ENCODE data around the gene PRKCB.
A peak's percentile ranks its signal among the peaks of the same experiment; 100 is the strongest.

Gene PRKCB

DNA sequence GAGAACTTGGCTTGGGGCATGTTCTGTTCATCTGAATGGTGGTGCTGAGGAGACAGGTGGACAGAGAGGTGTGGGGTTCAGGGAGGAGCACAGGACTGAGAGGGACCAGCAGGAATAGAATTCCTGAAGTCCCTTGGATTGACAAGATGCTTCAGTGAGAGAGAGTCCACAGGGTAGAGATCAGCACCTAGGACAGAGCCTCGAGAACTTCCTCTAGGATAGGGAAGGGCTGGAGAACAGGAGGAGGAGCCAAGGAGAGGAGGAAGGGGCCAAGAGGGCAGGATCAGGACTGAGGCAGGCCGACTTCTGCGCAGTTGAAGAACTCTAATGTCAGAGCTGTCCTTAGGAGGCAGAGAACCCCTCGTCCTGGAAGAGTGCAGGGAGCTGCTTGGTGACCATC, 138.4 kb downstream of the PRKCB start:
- DNase-seq, result no peak

DNA sequence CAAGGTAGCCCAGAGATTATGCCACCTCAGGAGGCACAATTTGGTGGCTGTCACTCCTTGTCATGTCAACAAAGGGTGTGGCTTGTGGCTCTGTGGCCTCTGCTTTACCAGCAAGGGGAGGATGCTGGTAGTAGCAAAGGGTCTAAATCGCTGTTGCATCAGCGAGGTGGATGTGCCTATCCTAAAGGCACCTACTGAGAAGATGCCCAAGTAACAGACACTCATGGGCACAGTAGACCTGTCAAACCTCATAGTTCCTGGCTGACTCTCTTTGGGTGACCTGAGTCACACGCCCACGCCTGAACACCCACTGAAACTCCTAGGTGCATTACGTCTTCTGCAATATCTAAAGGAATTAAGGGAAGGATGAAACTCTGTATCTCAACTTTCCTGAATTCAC, 139.5 kb downstream of the PRKCB start:
- DNase-seq, result no peak

DNA sequence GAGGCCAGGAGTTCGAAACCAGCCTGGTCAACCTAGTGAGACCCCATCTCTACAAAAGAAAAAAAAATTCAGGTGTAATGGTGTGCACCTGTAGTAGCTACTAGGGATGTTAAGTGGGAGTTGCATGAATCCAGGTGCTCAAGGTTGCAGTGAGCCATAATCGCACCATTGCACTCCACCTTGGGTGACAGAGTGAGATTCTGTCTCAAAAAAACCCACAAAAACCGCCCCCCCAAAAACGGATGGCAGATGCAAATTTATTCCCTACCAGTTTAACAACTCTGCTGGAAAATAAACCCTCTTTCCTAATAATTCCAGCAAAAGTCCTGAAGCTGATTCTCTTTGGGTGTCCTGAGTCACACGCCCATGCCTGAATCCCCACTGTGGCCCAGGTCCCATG, 140.3 kb downstream of the PRKCB start:
- no peak for DNase-seq

DNA sequence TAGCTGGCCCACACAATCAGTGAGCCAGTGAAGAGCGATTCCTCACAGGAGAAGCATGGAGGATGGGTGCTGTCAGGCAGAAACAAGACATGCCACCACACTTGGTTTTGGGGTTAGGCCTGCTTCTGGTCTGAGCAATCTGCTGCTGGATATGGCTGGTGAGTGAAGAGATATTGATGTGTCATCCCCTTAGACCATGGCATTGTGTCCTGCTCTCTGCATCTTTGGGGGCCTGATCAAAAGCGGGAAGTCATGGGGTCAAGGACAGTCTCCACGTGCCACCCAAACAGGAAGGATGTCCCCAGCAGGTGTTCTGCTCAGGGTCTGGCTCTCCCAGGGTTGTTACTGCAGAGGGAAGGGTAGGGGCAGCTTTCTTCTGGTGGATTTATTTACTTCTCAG, 140.7 kb downstream of the PRKCB start:
- no peak for DNase-seq

DNA sequence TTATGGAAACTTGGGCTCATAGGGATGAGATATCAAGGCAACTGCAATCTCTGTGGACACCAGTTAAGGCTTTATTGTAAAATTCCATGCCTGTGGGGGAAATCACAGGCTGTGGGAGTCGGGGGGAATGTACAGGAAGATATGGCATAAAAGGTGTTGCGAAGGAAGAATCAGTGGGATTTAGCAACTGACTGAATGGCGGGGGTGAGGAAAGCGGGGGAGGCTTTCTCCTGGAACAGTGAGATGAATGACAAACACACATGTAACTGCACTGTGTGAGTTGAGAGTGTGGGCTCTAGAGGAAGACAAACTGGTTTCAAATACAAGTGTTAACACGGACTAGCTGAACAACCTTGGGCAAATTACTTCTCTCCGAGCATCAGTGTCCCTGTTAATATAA, 143.7 kb downstream of the PRKCB start:
- no peak for DNase-seq

DNA sequence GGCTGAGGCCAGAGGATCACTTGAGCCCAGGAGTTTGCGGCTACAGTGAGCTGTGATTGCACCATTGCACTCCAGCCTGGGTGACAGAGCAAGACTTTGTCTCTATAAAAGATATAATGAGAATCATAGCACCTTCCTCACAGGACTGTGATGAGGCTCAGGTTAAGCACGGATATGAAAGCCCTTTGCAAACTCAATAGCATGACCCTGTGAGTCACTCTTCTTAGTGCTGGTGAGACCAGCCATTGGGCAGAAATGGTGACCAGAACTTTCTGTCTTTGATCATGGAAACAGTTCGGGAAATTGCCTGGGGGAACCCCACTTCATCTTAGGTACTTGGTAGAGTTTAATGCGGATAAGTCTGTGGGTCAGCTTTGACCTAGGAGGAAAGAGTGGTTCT, 144.2 kb downstream of the PRKCB start:
- no peak for DNase-seq

DNA sequence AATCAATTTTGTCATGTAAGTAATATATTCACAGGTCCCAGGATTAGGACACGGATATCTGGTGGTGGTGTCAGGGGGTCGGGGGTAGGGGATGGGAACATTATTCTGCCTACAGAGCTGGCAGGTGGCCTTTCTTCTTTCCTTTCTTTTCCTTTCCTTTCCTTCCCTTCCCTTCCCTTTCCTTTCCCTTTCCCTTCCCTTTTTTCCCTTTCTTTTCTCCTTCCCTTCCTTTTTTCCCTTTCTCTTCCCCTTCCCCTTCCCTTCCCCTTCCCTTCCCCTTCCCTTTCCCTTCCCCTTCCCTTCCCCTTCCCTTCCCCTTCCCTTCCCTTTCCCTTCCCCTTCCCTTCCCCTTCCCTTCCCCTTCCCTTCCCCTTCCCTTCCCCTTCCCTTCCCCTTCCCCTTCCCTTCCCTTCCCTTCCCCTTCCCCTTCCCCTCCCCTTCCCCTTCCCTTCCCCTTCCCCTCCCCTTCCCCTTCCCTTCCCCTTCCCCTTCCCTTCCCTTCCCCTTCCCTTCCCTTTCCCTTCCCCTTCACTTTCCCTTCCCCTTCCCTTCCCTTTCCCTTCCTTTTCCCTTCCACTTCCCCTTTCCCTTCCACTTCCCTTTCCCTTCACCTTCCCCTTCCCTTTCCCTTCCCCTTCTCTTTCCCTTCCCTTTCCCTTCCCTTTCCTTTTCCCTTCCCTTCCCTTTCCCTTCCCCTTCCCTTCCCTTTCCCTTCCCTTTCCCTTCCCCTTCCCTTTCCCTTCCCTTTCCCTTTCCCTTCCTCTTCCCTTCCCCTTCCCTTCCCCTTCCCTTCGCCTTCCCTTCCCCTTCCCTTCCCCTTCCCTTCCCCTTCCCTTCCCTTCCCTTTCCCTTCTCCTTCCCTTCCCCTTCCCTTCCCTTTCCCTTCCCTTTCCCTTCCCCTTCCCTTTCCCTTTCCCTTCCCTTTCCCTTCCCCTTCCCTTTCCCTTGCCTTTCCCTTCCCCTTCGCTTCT, 145.9 kb downstream of the PRKCB start:
- no peak for DNase-seq

DNA sequence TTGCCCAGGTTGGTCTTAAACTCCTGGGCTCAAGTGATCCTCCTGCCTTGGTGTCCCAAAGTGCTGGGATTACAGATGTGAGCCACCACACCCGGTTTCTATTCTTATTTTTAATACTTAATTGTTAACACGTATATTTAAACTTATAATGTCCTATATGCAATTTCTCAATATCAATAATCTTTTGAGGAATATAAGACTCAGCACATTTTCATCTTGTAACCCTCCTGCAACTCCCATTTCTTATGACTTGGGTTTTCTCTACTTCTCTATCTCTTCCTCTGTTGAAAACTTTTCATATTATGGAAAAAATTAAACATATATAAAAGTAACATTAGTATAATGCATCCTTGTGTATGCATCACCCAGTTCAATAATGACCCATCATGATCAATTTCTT, 150.7 kb downstream of the PRKCB start:
- DNase-seq, result no peak

DNA sequence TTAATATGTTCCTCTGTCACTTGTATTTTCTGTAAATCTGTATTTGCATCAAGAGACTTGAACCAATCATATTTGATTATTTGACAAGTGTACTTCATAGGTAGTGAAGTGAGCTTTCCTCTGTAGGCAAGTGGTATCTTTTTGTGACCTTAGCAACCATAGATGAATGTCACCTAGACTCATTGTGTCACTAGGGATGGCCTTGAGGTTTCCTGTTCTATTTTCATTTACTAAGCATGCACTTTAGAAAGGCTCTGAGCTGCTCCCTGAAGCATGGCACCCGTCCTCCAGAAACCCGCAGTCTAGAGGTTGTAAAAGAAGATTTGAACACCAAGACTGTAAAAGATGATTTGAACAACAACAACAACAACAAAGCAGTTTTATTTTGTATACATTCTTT, 151.7 kb downstream of the PRKCB start:
- DNase-seq, result no peak

DNA sequence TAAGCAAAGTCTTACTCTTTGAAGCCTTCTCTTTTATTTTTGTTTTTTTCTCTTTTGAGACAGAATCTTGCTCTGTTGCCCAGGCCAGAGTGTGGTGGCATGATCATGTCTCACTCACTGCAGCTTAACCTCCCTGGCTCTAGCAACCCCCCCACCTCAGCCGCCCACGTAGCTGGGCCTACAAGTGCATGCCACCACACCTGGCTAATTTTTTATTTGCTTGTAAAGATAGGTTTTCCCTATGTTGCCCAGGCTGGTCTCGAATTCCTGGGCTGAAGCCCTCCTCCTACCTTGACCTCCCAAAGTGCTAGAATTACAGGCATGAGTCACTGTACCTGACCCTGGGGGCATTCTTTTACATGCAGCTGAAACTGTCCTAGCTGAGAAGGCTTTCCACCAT, 154.7 kb downstream of the PRKCB start:
- DNase-seq, result no peak

DNA sequence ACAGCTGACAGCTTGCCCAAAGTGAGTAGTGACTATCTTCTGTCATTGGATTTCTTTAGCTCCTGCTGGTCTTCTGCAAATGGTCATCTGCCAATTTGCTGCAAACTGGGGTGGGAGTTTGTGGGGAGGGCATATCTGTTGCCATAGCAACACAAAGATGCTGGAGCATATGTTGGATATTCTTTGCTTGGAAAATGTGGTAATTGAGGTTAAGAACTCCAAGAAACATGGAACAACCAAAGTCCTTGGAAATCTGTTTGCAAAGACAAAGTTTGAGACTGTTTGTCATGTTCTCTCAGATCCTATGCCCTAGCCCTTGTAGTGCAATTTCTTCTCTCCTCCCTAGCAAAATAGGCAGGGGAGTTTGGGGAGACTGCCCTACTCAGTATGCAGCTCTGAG, 155.3 kb downstream of the PRKCB start:
- no peak for DNase-seq

DNA sequence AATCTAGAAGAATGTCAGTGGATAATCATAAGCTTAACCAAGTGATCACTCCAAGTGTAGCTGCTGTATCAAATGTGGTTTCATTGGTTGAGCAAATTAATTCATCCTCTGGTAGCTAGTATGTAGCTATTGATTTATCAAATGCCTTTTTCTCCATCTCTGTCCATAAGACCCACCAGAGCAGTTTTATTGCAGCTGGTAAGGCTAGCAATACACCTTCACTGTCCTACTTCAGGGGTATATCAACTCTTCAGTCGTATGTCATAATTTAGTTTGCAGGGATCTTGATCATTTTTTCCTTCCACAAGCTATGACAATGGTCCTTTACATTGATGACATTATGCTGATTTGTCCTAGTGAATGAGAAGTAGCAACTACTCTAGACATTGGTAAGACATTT, 158.8 kb downstream of the PRKCB start:
- DNase-seq, result no peak

DNA sequence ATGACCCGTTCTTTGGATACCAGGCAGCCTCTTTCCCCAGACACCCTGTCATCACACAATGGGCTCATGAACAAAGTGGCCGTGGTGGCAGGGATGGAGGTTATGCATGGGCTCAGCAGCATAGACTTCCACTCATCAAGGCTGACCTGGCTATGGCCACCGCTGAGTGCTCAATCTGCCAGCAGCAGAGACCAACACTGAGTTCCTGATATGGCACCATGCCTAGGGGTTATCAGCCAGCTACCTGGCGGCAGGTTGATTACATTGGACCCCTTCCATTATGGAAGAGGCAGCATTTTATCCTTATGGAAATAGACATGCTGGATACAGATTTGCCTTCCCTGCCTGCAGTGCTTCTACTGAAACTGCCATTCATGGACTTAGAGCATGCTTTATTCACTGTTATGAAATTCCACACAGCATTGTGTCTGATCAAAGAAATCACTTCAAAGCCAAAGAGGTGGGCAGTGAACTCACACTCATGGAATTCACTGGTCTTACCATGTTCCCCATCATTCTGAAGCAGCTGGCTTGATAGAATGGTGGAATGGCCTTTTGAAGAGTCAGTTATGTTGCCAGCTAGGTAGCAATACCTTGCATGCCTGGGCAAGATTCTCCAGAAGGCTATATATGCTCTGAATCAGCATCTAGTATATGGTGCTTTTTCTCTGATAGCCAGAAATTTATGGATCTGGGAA, 160.6 kb downstream of the PRKCB start:
- no peak for DNase-seq

DNA sequence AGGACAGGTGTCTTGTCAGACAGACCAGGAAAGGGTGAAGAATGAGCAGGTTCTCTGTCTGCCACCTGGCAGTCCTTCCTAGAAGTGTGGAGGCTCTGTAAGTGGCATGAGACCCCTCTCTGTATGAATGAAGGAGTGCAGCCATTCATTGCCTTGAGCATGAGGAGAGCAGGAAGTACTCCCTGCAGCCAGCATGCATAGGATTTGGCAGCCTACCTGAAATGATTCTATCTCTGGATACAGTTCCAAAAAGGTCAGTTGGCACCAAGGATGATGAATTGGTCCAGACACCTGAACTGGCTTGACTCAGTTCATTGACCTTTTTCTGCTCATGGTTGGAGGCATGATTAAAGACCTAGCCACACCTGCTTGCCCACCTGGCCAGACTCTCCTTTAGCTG, 163.0 kb downstream of the PRKCB start:
- DNase-seq, result no peak

DNA sequence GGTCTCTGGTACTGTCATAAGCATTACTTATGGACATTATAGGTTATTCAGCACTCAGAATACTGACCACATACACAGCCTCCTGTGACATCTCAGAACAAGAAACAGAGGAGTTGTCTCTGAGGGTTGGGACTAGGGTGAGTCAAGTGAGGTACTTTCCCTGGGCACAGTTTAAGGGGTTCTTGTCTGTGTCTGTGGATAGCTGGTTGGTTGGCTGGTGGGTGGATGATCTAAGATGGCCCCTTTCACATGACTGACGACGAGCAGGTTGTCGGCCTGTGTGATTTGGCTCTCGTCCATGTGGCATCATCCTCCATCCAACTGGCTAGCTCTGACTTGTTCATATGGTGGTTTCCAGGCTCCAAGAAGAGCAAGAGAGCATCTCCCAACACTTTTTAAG, 163.9 kb downstream of the PRKCB start:
- DNase-seq, result no peak

DNA sequence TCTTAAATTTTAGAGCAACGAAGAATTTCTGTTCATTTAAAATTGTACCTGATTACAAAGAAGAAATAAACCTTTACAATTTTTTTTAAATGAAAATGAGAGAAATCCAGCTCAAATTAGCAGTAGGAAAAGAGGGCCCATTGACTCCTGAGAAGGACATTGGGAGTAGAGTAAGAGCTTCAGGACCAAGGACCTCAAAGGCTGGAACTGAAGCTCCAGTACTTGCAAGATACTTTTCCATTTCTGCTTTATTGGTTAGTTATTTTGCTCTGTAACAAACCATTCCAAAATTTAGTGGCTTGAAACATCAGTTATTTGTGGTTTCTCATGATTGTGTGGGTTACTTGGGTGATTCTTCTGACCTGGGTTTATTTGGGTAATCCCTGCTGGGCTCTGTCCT, 165.9 kb downstream of the PRKCB start:
- DNase-seq, result no peak

DNA sequence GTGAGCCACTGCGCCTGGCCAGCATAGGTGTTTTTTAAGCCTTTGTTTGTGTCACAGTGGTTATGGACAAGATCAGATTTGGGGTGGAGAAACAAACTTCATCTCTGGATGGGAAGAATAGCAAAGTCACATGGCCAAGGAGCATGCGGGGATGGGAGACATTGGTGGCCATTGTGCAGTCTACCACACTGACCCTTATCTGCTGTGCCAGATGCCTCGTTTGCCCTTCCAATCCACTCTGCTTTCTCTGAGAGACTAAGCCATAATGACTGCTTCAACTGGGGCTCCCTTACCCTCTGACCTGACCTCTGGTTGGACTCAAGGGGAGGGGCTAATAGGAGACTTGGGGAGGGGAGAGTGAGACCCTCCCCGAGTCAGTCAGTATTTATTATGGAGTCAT, 166.8 kb downstream of the PRKCB start:
- no peak for DNase-seq

DNA sequence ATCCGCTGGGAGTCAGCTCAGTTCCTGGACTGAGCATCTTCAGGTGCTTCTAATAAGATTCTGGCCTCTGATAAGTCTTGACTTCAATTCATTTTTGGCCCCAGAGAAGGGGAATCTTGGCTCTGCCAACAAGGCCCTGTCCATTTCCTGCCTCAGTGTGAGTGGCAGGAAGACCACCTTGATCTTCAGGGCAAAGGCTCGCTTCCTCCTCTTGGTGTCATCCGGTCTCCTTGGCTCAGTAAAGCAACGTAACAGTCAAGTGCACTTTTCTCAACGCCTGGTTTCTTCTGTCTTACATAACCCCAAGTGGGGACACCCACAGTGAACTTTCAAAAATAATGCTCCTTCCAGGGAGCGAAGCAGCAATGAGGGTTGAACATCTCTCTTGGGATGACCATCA, 169.8 kb downstream of the PRKCB start:
- no peak for DNase-seq

DNA sequence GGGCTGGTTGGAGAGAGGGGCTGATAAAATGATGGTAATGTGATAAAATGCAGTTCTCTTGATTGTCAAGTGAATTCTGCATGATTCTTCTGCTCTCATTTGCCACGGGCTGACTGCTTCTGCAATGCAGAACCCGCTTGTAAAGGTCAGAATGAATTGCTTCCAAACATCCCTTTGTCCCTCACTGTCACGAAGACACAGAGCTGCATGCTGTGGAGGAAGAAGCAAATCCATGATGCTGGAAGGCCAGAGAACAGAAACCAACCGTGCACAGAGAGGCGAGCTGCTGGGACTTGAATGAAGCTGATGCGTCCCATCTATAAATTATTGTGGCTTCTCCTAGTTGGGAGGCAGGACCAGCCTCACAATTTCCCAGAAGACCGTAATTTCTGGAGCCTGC, 171.6 kb downstream of the PRKCB start:
- DNase-seq, result no peak

DNA sequence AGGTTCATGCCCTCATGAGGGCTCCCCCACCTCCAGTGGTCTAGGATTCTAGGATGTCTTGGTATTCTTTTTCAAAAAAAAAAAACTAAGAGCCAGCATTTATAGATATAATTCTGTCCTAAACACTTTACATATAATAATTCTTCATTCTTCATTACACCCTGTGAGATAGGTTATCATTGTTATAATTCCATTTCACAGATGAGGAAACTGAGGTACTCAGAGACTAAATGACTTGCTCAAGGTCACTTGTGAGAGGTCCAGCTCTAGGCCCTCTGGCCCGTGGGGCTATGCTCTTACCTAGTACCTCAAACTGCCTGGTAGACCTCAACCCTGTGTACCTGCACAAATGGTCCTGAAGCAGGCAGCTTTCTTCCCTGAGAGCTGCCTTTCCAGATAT, 172.2 kb downstream of the PRKCB start:
- no peak for DNase-seq

DNA sequence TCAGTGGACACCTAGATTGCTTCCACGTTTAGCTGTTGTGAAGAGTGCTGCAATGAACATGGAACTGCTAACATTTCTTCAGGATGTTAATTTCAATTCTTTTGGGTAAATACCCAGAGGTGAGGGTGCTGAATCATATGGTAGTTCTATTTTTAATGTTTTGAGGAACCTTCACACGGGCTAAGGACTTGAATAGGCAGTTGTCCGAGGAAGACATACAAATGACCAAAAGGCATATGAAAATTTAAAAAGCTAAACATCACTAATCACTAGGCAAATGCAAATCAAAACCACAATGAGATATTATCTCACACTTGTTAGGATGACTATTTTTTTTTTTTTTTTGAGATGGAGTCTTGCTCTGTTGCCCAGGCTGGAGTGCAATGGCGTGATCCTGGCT, 173.3 kb downstream of the PRKCB start:
- DNase-seq, result no peak

DNA sequence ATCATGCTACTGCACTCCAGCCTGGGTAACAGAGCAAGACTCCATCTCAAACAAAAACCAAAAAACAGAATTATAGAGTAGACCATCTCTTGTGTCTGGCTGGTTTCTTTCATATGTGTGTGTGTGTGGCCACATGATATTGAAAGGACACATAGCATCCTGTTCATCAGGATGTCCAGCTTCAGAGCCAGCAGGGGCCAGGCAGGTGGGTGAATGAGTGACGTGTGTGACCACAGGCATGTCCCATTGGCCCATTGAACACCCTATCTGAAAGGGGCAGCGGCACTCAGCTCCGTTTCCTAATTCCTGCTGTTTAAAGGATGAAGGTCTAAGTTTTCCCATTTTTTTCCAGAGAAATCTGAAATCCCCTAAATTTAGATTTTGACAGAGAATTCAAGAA, 174.2 kb downstream of the PRKCB start:
- DNase-seq, result no peak

DNA sequence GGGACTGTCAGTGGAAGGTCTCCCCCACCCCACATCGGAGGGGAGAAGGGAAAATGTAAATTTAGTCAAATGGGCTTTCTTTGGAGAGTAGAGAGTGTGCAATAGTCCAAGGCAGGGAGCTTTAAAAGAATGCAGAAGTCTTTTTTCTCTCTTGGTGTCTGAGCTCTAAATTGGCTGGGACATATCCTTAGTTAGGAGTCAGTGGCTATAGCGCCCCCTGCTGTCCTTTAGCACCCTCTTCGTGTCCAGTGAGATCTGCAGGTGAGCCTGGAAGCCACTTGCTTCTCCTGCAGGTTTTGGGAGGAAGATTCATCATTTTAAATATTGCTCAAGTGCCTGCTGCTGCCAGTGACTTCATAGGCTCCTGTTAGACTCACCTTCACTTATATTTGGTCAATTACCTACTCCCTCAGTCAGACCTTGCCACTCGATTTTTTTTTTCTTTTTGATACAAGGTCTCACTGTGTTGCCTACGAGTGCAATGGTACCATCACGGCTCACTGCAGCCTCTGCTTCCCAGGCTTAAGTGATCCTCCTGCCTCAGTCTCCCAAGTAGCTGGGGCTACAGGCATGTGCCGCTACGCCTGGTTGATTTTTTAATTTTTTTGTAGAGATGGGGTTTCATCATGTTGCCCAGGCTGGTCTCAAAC, 174.8 kb downstream of the PRKCB start:
- DNase-seq, result peak; percentile 85

DNA sequence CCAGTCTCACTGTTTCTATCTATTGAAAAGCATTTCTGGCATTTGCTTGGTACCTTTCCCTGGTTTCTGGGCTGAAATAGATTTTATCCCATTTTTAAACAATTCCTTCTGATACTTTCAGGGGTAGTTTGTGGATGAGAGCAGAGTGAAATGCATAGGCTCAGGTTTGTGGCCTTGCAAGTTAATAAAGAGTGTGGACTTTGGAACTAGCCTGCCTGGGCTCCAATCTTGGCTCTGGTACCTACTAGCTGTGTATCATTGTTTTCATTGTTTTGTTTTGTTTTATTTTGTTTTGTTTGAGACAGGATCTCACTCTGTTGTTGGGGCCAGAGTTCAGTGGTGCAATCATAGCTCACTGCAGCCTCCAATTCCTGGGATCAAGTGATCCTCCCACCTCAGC, 175.5 kb downstream of the PRKCB start:
- DNase-seq, result no peak
